OCI-LY1 (cell line): ENCODE measurements around the gene AADACL4.
"Not testable (repeated sequence)": the region's sequence is repeated elsewhere in the genome, so short reads cannot be mapped to it uniquely, and the experiment has no call there.

Experiments used
- H2AFZ ChIP-seq: fragments of 200-600 bp; sonication (generic), shearing (Covaris generic); 2 replicates; pipeline ENCODE4 v1.6.0; 2014; ENCODE audit warnings: antibody characterized with exemption, mild to moderate bottlenecking, low read length
- H3F3A ChIP-seq: fragments of 200-600 bp; sonication (generic), shearing (Covaris generic); 2 replicates; pipeline ENCODE4 v1.6.0; 2014; ENCODE audit warnings: mild to moderate bottlenecking, antibody characterized with exemption, low read length, moderate library complexity; ENCODE audit not compliant: insufficient read depth
- H3K27ac ChIP-seq: fragments of 200-600 bp; sonication (generic); 2 replicates; pipeline ENCODE4 v1.5.1; 2014; ENCODE audit warnings: low read length, mixed run types, mild to moderate bottlenecking, low read depth; ENCODE audit not compliant: poor library complexity, severe bottlenecking
- H3K27me3 ChIP-seq: fragments of 200-600 bp; sonication (generic); 2 replicates; pipeline ENCODE4 v1.6.0; 2014; ENCODE audit warnings: antibody characterized with exemption, mild to moderate bottlenecking, low read length, moderate library complexity; ENCODE audit not compliant: insufficient read depth
- H3K36me3 ChIP-seq: fragments of 200-600 bp; sonication (generic); 2 replicates; pipeline ENCODE4 v1.6.1; 2014; ENCODE audit warnings: mild to moderate bottlenecking, antibody characterized with exemption, low read length, moderate library complexity, mixed read lengths; ENCODE audit not compliant: insufficient read depth
- H3K4me1 ChIP-seq: fragments of 200-600 bp; sonication (generic); 2 replicates; pipeline ENCODE4 v1.5.1; 2014; ENCODE audit warnings: mild to moderate bottlenecking, low read length, moderate library complexity; ENCODE audit not compliant: insufficient read depth, severe bottlenecking
- H3K4me2 ChIP-seq: fragments of 200-600 bp; sonication (generic), shearing (Covaris generic); 2 replicates; pipeline ENCODE4 v1.6.1; 2014; ENCODE audit warnings: low read length
- H3K4me3 ChIP-seq: fragments of 200-600 bp; sonication (generic); 2 replicates; pipeline ENCODE4 v1.5.1; 2014; ENCODE audit warnings: low read length, low read depth, mild to moderate bottlenecking, mixed read lengths; ENCODE audit not compliant: poor library complexity, severe bottlenecking
- H3K79me2 ChIP-seq: fragments of 200-600 bp; shearing (Covaris generic); 2 replicates; pipeline ENCODE4 v1.6.1; 2016; ENCODE audit warnings: mixed run types, low read length, mixed read lengths; ENCODE audit not compliant: insufficient read depth
- H3K9ac ChIP-seq: fragments of 200-600 bp; sonication (generic), shearing (Covaris generic); 2 replicates; pipeline ENCODE4 v1.6.1; 2014; ENCODE audit warnings: mild to moderate bottlenecking, low read length, mixed read lengths
- H3K9me2 ChIP-seq: fragments of 200-600 bp; sonication (generic), shearing (Covaris generic); 2 replicates; pipeline ENCODE4 v1.6.1; 2014; ENCODE audit warnings: low read depth, mild to moderate bottlenecking, low read length, mixed read lengths
- H3K9me3 ChIP-seq: fragments of 200-600 bp; shearing (Covaris generic); 2 replicates; pipeline ENCODE4 v1.6.1; 2014; ENCODE audit warnings: low read length, mixed read lengths
- H4K20me1 ChIP-seq: fragments of 200-600 bp; sonication (generic), shearing (Covaris generic); 2 replicates; pipeline ENCODE4 v1.6.0; 2016; ENCODE audit warnings: mild to moderate bottlenecking, low read length; ENCODE audit not compliant: insufficient read depth
- EZH2 ChIP-seq: fragments of 200-600 bp; sonication (generic), shearing (Covaris generic); IDR thresholded peaks from 2 replicates; pipeline ENCODE4 v1.8.0; 2017; ENCODE audit warnings: borderline replicate concordance, mixed run types, mild to moderate bottlenecking, antibody characterized with exemption, low read length, moderate library complexity, mixed read lengths
- TF ChIP-seq, protein P1 (sequence below): fragments of 200-600 bp; sonication (generic), shearing (Covaris generic); IDR thresholded peaks from 2 replicates; pipeline ENCODE4 v1.5.1; 2017; ENCODE audit warnings: mild to moderate bottlenecking, antibody characterized with exemption, low read length, moderate library complexity, mixed read lengths

The AADACL4 gene

DNA sequence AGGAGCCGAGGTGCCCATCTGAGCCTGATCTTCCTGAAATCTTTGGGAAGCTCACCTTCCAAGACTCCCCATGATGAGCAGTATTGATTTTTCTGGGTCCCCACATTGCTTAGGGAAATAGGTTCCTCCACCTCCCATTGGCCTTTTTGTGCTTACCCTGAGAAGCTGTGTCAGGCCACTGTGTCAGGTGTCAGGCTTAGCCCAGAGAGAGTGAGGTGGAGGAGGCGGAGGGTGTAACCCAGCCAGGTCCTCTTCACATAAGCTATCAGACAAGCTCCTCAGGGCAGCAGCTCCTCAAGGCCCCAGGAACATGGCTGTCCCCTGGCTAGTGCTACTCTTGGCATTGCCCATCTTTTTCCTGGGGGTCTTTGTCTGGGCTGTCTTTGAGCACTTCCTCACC lies 352 bp downstream of the AADACL4 start:
- Histone ChIP-seq H3F3A (no peaks in the 10 kb centered on the region), H4K20me1 (no peaks in the 10 kb centered on the region), H3K9me3 (peaks cover 10% of the 10 kb centered on the region), H3K79me2 (no peaks in the 10 kb centered on the region), H3K27me3 (no peaks in the 10 kb centered on the region), H3K4me2 (no peak overlapping the region), H3K36me3 (no peaks in the 10 kb centered on the region), H3K9me2 (no peaks in the 10 kb centered on the region), H3K4me1 (no peaks in the 10 kb centered on the region), H3K9ac (no peak overlapping the region), H3K27ac (no peak overlapping the region), H3K4me3 (no peak overlapping the region), H2AFZ (no peak overlapping the region)
- TF ChIP-seq, protein P1, sequence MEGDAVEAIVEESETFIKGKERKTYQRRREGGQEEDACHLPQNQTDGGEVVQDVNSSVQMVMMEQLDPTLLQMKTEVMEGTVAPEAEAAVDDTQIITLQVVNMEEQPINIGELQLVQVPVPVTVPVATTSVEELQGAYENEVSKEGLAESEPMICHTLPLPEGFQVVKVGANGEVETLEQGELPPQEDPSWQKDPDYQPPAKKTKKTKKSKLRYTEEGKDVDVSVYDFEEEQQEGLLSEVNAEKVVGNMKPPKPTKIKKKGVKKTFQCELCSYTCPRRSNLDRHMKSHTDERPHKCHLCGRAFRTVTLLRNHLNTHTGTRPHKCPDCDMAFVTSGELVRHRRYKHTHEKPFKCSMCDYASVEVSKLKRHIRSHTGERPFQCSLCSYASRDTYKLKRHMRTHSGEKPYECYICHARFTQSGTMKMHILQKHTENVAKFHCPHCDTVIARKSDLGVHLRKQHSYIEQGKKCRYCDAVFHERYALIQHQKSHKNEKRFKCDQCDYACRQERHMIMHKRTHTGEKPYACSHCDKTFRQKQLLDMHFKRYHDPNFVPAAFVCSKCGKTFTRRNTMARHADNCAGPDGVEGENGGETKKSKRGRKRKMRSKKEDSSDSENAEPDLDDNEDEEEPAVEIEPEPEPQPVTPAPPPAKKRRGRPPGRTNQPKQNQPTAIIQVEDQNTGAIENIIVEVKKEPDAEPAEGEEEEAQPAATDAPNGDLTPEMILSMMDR = no peak

DNA sequence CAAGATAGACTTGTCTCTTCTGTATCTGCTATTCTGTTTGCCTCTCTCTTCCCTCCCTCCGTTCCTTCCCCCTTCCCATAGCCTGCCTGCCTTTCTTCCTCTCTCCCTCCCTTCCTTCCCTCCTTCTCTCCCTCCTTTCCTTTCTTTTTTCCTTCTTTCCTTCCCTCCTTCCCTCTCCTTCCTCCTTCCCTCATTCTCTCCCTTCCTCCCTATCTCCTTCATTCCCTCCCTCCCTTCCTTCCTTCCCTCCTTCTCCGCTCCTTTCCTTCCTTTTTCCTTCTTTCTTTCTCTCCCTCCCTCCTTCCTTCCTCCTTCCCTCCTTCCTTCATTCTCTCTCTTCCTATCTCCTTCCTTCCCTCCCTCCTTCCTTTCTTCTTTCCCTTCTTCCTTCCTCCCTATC lies 944 bp downstream of the AADACL4 start:
- no peak overlapping the region for H2AFZ ChIP-seq
- no peaks in the 10 kb centered on the region for H4K20me1 ChIP-seq
- no peak overlapping the region for H3K27ac ChIP-seq
- H3K4me3 ChIP-seq = no peak overlapping the region
- no peaks in the 10 kb centered on the region for H3F3A ChIP-seq
- no peaks in the 10 kb centered on the region for H3K9me2 ChIP-seq
- TF ChIP-seq, protein P1 = no peak
- TF ChIP-seq EZH2 = no peak
- no peak overlapping the region for H3K4me2 ChIP-seq
- no peaks in the 10 kb centered on the region for H3K4me1 ChIP-seq
- H3K79me2 ChIP-seq = no peaks in the 10 kb centered on the region
- no peaks in the 10 kb centered on the region for H3K27me3 ChIP-seq
- H3K9me3 ChIP-seq = peaks cover 10% of the 10 kb centered on the region
- H3K36me3 ChIP-seq = no peaks in the 10 kb centered on the region
- H3K9ac ChIP-seq = no peak overlapping the region

DNA sequence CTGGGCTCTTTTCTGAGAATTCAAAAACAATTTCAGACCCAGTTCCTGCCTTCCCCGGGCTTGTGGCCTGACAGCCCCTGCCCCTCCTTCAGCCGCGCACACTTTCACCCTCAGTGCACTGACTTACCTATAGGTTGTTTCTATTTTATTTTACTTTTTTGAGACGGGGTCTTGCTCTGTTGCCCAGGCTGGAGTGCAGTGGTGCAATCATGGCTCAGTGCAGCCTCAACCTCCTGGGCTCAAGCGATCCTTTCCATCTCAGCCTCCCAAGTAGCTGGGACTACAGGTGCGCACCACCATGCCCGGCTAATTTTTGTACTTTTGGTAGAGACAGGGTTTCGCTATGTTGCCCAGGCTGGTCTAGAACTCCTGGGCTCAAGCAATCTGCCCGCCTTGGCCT lies 1.5 kb downstream of the AADACL4 start:
- not testable (repeated sequence) for H3K4me3 ChIP-seq, H3K27ac ChIP-seq, H3K36me3 ChIP-seq, H3K9me2 ChIP-seq, H3K27me3 ChIP-seq, H3K4me2 ChIP-seq, H3K4me1 ChIP-seq, H4K20me1 ChIP-seq, H3K79me2 ChIP-seq, H3F3A ChIP-seq, H3K9ac ChIP-seq, H2AFZ ChIP-seq, H3K9me3 ChIP-seq

DNA sequence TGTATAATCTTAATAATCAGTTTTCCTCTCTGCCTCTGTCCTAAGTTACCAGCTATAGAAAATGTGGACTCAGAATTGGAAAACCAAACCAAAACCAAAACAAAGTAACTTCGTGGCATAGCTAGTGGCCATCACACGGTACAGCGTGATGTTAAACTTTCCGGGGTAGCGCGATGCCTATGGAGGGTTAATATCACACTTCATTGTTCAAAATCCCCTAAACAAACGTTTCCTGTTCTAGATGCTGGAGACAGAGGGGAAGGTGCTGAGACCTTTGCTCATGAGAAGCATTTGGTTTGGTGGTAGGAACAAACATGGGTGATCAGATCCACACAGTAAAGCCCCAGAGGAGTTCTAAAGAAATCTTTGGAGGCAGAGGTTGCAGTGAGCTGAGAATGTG lies 4.9 kb downstream of the AADACL4 start:
- H2AFZ ChIP-seq = no peak overlapping the region
- H3K79me2 ChIP-seq = no peaks in the 10 kb centered on the region
- H3K9me3 ChIP-seq = no peaks in the 10 kb centered on the region
- H3F3A ChIP-seq = no peaks in the 10 kb centered on the region
- no peaks in the 10 kb centered on the region; the same call in 1 of the 2 replicates for H3K27me3 ChIP-seq
- H3K27ac ChIP-seq = no peak overlapping the region
- no peaks in the 10 kb centered on the region for H3K4me1 ChIP-seq
- H3K9me2 ChIP-seq = no peaks in the 10 kb centered on the region
- TF ChIP-seq, protein P1 = no peak
- TF ChIP-seq EZH2 = no peak
- H3K36me3 ChIP-seq = no peaks in the 10 kb centered on the region
- no peak overlapping the region for H3K4me2 ChIP-seq
- no peak overlapping the region for H3K9ac ChIP-seq
- H4K20me1 ChIP-seq = no peaks in the 10 kb centered on the region
- H3K4me3 ChIP-seq = no peak overlapping the region
